NCI-H146 treated with DMSO at 0.1 percent for 48 hours (cell line): ENCODE measurements around the gene MKLN1.
A peak's percentile ranks its signal among the peaks of the same experiment; 100 is the strongest.
"Not testable (repeated sequence)": the region's sequence is repeated elsewhere in the genome, so short reads cannot be mapped to it uniquely, and the experiment has no call there.

Source experiments
- DNase-seq: peaks from one replicate; lab custom pipeline; 2025; ENCODE audit not compliant: unreplicated experiment; lab: John Stamatoyannopoulos, UW

Gene MKLN1

DNA sequence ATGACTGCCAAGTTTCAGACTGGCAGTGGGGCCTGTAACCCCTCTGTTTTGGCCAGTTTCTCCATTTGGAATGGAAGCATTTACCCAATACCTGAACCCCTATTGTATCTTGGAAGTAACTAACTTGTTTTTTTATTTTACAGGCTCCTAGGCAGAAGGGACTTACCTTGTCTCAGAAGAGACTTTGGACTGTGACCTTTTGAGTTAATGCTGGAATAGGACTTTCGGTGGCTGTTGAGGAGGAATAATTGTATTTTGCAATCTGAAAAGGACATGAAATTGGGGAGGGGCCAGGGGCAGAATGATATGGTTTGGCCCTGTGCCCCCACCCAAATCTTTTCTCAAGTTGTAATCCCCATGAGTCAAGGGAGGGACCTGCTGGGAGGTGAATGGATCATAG, 20.0 kb upstream of the MKLN1 start:
- DNase-seq = no peak

DNA sequence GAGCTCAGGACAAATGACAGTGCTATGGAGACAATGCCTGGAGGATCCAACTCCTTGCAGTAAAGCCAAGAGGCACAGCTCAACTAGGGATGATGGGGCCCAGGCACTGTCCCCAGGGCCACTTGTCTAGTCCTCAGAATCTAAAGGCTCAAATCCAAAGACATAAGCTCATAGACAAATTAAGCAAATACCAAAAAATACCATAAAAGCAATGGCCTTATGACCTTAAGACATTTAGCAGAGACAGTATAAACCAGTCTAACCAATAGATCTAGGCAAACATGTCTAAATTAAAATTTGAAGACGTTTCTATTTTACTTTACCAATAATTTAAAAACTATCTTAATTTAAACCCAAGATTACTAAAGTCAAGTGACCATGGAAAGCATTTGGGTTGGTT, 14.8 kb upstream of the MKLN1 start:
- no peak for DNase-seq

GRCh38 chr7:131320603-131321002, 7.1 kb upstream of the MKLN1 start:
- DNase-seq = no peak

- DNase-seq = no peak
Observed at GRCh38 chr7:131321656-131322055, 6.0 kb upstream of the MKLN1 start.

DNA sequence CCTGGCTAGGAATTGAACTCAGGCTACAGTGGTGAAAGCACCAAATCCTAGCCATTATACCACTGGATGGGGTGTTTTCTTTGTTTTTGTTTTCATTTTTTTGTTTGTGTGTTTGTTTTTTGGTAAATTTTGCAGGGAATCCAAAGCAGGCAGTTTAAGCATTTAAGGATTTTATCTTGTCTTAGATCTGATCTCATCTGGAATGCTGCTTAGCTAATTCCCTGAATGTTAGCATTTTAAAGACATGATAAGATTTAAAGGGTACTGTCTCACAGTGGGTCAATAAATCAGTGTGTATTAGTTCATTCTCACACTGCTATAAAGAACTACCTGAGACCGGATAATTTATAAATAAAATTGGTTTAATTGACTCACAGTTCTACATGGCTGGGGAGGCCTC, 5.6 kb upstream of the MKLN1 start:
- DNase-seq = no peak

DNA sequence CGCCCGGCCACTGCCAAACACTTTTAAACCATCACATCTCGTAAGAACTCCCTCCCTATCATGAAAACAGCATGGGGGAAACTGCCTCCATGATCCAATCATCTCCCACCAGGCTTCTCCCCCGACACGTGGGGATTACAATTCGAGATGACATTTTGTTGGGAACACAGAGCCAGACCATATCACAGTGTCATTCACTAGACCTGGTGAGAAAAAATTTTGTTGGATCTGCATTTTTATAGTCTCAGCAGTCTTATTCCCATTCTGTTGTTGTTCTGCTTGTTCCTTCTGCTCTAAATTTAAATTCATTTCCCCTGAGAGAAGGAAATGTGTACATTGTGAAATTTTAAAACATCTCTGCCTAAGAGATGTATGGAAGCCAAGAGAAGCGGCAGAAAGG, 4.8 kb upstream of the MKLN1 start:
- DNase-seq = no peak

DNA sequence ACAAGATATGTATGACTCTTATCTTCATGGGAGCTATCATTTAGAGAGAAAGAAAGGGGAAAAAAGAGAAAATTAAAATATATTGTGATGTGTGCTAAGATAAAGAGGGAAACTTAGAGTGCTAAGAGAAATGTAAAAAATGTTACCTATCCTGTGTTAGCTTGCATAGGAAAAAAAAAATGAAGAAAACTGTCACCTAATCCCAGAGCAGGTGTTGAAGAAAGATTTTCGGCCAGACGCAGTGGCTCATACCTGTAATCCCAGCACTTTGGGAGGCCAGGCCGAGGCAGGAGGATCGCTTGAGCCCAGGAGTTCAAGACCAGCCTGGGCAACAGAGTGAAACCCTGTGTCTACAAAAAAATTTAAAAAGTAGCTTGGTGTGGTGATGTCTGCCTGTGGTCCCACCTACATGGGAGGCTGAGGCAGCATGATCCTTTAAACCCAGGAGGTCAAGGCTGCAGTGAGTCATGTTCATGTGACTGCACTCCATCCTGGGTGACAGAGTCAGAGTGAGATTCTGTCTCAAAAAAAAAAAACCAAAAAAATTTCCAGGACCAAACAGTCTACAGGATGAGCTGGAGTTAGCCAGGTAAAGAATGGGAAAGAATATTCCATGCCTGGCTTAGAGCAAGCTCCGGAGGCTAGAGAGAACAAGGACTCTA, 2.4 kb upstream of the MKLN1 start:
- no peak for DNase-seq

- no peak for DNase-seq
Observed at GRCh38 chr7:131326576-131326975, 1.1 kb upstream of the MKLN1 start.

GRCh38 chr7:131327049-131327625, 539 bp upstream of the MKLN1 start:
- peak; percentile 57 for DNase-seq

DNA sequence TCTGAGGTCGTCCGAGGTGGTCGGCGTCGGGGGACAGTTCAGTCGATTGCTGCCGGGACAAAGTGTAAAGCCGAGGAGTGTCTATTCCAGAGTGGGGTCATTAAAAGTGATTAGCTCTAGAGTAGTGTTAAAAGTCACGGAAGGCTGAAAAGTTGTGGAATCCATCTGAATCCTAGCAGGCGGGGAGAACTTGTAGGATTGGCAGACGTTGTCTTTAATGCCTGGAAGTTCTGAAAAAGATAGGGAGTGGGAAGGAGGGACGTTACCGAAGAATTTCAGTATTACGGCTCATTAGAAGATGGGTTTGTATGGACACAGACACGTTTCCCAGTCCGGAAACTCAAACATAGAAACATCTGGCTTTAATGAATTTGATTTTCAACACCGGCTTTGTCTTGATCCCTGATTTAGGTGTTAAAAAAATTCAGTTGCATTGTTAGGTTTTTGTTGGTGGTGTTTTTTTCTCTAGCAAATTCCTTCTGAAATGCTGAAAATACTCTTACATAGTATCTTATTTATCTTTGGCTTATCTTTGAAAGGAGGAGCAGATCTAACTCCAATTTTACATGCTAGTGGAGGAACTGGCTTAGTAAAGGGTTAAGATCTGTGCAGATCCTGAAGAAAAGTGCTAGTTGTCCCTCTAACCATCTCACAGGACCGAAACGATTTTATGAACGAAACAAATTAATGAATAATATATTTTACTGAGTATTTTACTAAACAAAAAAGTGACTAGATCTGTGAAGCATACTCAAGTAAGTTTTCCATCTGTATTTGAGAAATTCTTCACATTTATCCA, 900 bp downstream of the MKLN1 start:
- peak; percentile 15 for DNase-seq

DNA sequence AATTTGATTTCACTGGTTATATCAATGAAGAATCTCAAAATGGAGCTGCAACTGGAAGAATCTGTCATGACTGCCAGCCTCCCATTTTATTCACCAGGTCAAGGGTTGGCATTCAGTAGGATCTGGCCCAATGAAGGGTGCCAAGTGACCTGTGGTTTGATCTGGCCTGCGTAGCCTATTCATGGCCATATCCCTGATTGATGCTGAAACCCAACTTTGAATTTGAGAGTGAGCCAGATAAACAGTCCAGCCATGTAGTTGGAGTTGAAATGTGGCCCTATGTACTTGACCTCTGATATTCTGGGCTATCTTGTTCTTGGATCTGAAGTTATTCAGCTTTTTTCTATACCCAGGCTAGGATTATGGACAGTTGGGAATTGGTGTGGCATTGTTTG, 1.5 kb downstream of the MKLN1 start:
- DNase-seq = no peak

GRCh38 chr7:131330299-131330698, 2.6 kb downstream of the MKLN1 start:
- no peak for DNase-seq

DNA sequence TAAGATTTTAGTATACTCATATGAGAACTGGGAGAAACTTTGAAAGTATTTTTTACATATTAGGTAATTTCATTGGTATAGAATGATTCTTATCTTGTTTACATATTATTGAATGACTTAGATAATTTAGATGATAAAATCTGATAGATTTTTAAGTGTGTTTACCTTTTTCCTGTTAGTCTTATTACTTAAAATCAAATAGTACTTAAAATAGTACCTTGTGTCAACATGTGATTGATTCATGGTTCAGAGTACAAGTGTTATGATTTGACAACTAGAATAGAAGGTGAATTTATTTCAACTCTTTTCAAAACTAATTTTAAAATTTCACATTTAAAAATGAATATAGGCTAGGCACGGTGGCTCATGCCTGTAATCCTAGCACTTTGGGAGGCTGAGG, 4.1 kb downstream of the MKLN1 start:
- DNase-seq = no peak

- not testable (repeated sequence) for DNase-seq
Observed at GRCh38 chr7:131332729-131333128, 5.1 kb downstream of the MKLN1 start.

- no peak for DNase-seq
Observed at GRCh38 chr7:131335639-131336381, 8.1 kb downstream of the MKLN1 start.

DNA sequence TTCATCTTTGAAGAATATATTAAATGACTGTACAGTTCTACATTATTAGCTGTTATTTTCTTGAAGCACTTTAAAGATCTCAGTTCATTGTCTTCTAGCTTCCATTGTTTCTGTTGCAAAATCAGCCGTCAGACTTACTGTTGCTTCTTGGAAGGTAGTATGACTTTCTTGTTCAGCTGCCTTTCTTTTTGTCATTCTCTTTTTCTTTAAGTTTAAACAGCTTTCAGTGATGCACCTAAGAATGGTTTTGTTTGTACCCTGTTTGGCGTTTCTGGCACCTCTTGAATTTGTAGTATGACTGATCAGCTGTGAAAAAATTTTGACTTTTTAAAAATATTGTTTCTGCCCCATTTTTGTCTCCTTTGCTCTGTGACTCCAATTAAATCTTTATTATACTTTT, 9.3 kb downstream of the MKLN1 start:
- DNase-seq = no peak

DNA sequence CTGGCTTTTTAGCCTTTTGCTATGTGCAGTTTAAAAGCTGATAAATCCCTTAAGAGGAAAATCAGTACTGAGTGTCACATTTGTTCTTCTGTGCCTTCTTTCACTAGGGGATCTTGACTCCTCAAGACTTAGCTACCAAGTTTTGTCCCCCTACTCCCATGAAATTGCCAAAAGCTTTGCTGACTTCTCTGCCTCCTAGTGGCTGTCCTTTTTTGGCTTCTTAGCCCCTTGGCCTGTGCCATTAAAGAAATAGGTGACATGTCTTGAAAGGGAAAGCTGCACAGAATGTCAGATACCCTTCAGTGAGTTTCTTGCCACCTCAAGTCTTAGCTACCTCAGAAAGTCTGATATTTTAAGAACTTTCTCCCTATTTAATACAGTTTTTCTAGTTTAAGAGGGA, 10.5 kb downstream of the MKLN1 start:
- DNase-seq = no peak

DNA sequence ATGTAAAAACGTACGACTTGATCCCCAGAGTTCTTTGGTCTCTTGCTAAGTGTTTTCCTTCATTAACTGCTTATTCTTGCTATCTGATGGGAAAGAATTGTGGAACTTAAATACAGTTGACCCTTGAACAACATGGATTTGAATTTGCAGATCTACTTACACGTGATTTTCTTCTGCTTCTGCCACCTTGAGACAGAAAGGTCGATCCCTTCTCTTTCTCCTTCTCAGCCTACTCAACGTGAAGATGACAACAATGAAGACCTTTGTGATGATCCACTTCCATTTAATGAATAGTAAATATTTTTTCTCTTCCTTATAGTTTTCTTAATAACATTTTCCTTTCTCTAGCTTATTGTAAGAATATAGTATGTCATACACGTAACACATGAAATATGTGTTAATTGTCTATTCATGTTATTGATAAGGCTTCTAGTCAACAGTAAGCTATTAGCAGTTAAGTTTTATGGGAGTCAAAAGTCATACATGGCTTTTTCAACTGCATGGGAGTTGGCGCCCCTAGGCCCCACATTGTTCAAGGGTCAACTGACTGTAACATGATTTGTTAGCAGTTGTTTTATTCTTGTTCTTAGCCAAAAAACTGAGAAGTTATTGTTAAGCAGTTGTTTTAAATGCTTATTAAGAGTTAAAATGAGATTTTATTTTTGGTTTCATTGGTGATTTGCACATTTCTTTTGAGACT, 11.2 kb downstream of the MKLN1 start:
- DNase-seq = no peak

DNA sequence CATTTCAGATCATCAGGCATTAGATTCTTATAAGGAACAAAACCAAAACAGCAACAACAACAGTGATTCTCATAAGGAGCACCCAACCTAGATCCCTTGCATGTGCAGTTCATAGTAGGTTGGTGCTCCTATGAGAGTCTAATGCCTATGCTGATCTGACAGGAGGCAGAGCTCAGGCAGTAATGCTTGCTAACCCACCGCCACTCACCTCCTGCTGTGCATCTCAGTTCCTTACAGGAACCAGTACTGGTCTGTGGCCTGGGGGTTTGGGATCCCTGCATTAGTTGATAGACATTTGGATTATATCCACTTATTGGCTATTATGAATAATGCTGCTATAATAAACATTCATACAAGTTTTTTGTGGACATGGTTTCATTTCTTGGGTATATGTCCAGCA, 14.0 kb downstream of the MKLN1 start:
- DNase-seq = no peak

DNA sequence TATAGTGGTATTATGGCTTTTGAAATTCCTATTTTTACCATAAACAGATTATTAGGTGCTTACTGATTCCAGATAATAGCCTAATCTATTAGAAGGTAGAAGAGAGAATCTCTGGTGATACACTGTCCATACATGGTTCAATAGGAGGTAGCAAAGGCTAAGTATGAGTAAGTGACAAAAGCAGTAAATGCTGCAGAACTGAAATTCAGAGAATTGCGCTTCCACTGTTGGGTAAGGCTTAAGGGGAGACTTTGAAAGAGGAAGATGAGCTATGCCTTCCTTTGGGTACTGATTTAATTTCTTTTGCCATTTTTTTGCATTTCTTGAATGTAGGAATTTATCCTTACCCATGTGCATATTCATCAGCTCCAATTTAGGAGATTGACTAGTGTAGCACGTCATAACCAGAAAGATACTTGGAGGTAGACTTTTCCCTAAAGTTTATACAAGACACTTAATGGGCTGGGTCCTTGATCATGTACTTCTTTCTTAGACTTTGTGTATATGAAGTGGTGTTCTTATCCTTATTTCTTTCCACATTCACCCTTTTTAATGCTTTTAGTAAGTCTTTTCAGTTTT, 15.3 kb downstream of the MKLN1 start:
- DNase-seq = no peak
